Measurements from ENCODE around the gene ZNF587.
"Not testable (repeated sequence)": the region's sequence is repeated elsewhere in the genome, so short reads cannot be mapped to it uniquely, and the experiment has no call there.

ZNF587 gene

GRCh38 chr19:57849666-57850473 lies at the start of gene ZNF587:
TSS of gene ZNF587 (plus strand) at chr19:57849859. CDS start at chr19:57850039, 180 bp downstream.
- in situ Hi-C loops (cut with MboI; ENCODE audit: low sequenced_read_pairs), result not testable (repeated sequence)

- in situ Hi-C loops (cut with MboI; ENCODE audit: low sequenced_read_pairs), result no loop called here
Observed at GRCh38 chr19:57800696-57801095, 49.0 kb upstream of the ZNF587 start.

GRCh38 chr19:57802269-57802668 lies 47.4 kb upstream of the ZNF587 start:
- in situ Hi-C loops (cut with MboI; ENCODE audit: low sequenced_read_pairs), result no loop called here

GRCh38 chr19:57803265-57803593 lies 46.4 kb upstream of the ZNF587 start:
- in situ Hi-C loops (cut with MboI; ENCODE audit: low sequenced_read_pairs), result no loop called here

GRCh38 chr19:57803594-57804325 lies 45.9 kb upstream of the ZNF587 start:
- in situ Hi-C loops (cut with MboI; ENCODE audit: low sequenced_read_pairs), result no loop called here

GRCh38 chr19:57807541-57807940 lies 42.1 kb upstream of the ZNF587 start:
- in situ Hi-C loops (cut with MboI; ENCODE audit: low sequenced_read_pairs), result no loop called here

- in situ Hi-C loops (cut with MboI; ENCODE audit: low sequenced_read_pairs), result not testable (repeated sequence)
Observed at GRCh38 chr19:57810410-57811295, 39.0 kb upstream of the ZNF587 start.

GRCh38 chr19:57812226-57812625 lies 37.4 kb upstream of the ZNF587 start:
- in situ Hi-C loops (cut with MboI; ENCODE audit: low sequenced_read_pairs), result no loop called here

GRCh38 chr19:57812975-57813820 lies 36.5 kb upstream of the ZNF587 start:
- in situ Hi-C loops (cut with MboI; ENCODE audit: low sequenced_read_pairs), result not testable (repeated sequence)

- in situ Hi-C loops (cut with MboI; ENCODE audit: low sequenced_read_pairs), result no loop called here
Observed at GRCh38 chr19:57813919-57814504, 35.6 kb upstream of the ZNF587 start.

- in situ Hi-C loops (cut with MboI; ENCODE audit: low sequenced_read_pairs), result no loop called here
Observed at GRCh38 chr19:57814505-57815246, 35.0 kb upstream of the ZNF587 start, which contains the start of gene ZNF552. TSS of gene ZNF552 (minus strand) at chr19:57814913. CDS start at chr19:57814743, 170 bp downstream.

GRCh38 chr19:57815247-57816075 lies 34.2 kb upstream of the ZNF587 start:
- in situ Hi-C loops (cut with MboI; ENCODE audit: low sequenced_read_pairs), result no loop called here

- in situ Hi-C loops (cut with MboI; ENCODE audit: low sequenced_read_pairs), result no loop called here
Observed at GRCh38 chr19:57816652-57817051, 33.0 kb upstream of the ZNF587 start.

- in situ Hi-C loops (cut with MboI; ENCODE audit: low sequenced_read_pairs), result no loop called here
Observed at GRCh38 chr19:57817976-57818375, 31.7 kb upstream of the ZNF587 start.

- in situ Hi-C loops (cut with MboI; ENCODE audit: low sequenced_read_pairs), result no loop called here
Observed at GRCh38 chr19:57818378-57818777, 31.3 kb upstream of the ZNF587 start.

- in situ Hi-C loops (cut with MboI; ENCODE audit: low sequenced_read_pairs), result no loop called here
Observed at GRCh38 chr19:57819475-57820148, 30.0 kb upstream of the ZNF587 start.

GRCh38 chr19:57820599-57820998 lies 29.1 kb upstream of the ZNF587 start:
- in situ Hi-C loops (cut with MboI; ENCODE audit: low sequenced_read_pairs), result no loop called here

- in situ Hi-C loops (cut with MboI; ENCODE audit: low sequenced_read_pairs), result not testable (repeated sequence)
Observed at GRCh38 chr19:57821095-57821494, 28.6 kb upstream of the ZNF587 start.
